Activated naive CD8-positive, alpha-beta T cell treated with anti-CD3 and anti-CD28 coated beads for 36 hours (primary cell): Measurements from ENCODE around the gene PSORS1C2. TPM values are rescaled to one million over a fixed set of nuclear protein-coding genes. Genes with fewer than 3 reads are reported as not detected.
"Not testable (repeated sequence)": the region's sequence is repeated elsewhere in the genome, so short reads cannot be mapped to it uniquely, and the experiment has no call there.

Experiments used
- DNase-seq: peaks from one replicate; pipeline ENCODE4 v3.0.0; 2021
- H3K27ac Mint-ChIP-seq: one replicate; pipeline ENCODE4 v1.8.0; 2022; ENCODE audit warnings: mild to moderate bottlenecking, moderate library complexity, mixed read lengths
- H3K27me3 Mint-ChIP-seq: one replicate; pipeline ENCODE4 v1.8.0; 2022; ENCODE audit warnings: mild to moderate bottlenecking, mixed read lengths
- H3K36me3 Mint-ChIP-seq: one replicate; pipeline ENCODE4 v1.8.0; 2021; ENCODE audit warnings: mild to moderate bottlenecking, mixed read lengths
- H3K4me1 Mint-ChIP-seq: one replicate; pipeline ENCODE4 v1.8.0; 2021; ENCODE audit warnings: mixed read lengths
- H3K4me3 Mint-ChIP-seq: one replicate; pipeline ENCODE4 v1.8.0; 2022; ENCODE audit warnings: mild to moderate bottlenecking, moderate library complexity, mixed read lengths
- H3K9me3 Mint-ChIP-seq: one replicate; pipeline ENCODE4 v1.8.0; 2022; ENCODE audit warnings: mixed read lengths
- total RNA-seq, 2 experiments: library from RNA; stranded (reverse); gene quantifications; one replicate each; pipeline ENCODE4 v1.2.3, GENCODE V29; 2021

The PSORS1C2 gene
- not detected for total RNA-seq

GRCh38 chr6:31138982-31139381, at the start of gene PSORS1C2:
PSORS1C2 (minus strand) TSS chr6:31139066; CDS start chr6:31139026, 40 bp downstream.
- Mint-ChIP-seq H3K36me3 (peaks cover 4% of the 10 kb centered on the region), H3K4me3 (peak within 1 kb of the TSS; percentile 52)

DNA sequence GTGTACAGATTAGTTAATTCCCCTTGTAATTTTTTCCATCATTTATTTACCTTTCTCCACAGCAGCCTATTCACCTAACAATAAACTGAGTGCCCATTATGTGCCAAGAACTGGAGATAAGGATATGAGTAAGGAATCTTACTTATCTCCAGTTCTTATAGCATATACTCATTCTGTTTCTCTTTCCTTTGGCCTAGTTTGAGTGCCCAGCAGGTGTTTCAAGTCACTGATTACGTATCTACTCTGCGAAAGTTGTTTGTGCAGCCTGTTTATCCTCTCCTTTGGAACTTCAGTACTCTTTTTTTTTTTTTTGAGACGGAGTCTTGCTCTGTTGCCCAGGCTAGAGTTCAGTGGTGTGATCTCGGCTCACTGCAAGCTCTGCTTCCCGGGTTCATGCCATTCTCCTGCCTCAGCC, 48.9 kb upstream of the PSORS1C2 start:
- Mint-ChIP-seq H3K4me1 (peaks cover 4% of the 10 kb centered on the region), H3K27ac (no peak overlapping the region), H3K27me3 (no peaks in the 10 kb centered on the region), H3K9me3 (no peaks in the 10 kb centered on the region), H3K4me3 (no peak overlapping the region), H3K36me3 (no peaks in the 10 kb centered on the region)
- no peak for DNase-seq

More at GRCh38 chr6:31138982-31139381, at the start of gene PSORS1C2:
- Mint-ChIP-seq H3K27me3 (no peaks in the 10 kb centered on the region), H3K4me1 (peaks cover 4% of the 10 kb centered on the region), H3K9me3 (no peaks in the 10 kb centered on the region), H3K27ac (no peak within 1 kb of the TSS)
- DNase-seq = no peak

DNA sequence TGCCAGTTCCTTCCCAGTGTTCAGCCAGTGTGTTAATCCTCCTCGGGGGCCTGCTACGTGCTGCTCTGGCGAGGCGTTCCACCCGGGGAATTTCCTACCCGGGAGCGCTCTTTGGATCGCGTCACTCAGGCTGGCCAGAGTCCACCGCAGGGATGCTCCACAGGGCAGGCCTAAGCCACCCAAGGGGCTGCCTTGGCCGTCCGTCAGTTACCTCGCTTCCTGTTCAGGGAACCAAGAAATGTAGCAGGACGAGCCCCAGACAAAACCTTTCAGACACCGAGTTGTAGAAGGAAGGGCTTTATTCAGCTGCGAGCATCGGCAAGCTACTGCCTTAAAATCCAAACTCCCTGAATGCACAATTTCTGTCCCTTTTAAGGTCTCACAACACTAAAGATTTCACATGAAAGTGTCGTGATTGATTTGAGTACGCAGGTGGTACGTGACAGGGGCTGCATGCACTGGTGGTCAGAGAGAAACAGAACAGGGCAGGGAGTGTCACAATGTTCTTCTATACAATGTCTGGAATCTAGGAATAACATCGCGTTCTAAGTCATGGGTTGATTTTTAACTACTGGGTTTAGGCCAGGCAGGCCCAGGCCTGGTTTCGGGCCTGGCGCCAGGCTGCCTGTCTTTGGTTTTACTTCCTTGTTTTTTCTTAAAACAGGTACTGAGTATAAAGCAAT, 47.3 kb upstream of the PSORS1C2 start:
- H3K4me3 Mint-ChIP-seq = no peak overlapping the region
- H3K36me3 Mint-ChIP-seq = no peaks in the 10 kb centered on the region
- H3K9me3 Mint-ChIP-seq = no peaks in the 10 kb centered on the region

GRCh38 chr6:31185695-31186051, 46.8 kb upstream of the PSORS1C2 start:
- H3K27me3 Mint-ChIP-seq, H3K27ac Mint-ChIP-seq, H3K4me3 Mint-ChIP-seq, H3K4me1 Mint-ChIP-seq, DNase-seq, H3K9me3 Mint-ChIP-seq, H3K36me3 Mint-ChIP-seq: not testable (repeated sequence)

More for the DNA sequence above, 47.3 kb upstream of the PSORS1C2 start:
- H3K27me3 Mint-ChIP-seq = no peaks in the 10 kb centered on the region
- H3K27ac Mint-ChIP-seq = no peak overlapping the region
- peaks cover 2% of the 10 kb centered on the region for H3K4me1 Mint-ChIP-seq
- DNase-seq = no peak

DNA sequence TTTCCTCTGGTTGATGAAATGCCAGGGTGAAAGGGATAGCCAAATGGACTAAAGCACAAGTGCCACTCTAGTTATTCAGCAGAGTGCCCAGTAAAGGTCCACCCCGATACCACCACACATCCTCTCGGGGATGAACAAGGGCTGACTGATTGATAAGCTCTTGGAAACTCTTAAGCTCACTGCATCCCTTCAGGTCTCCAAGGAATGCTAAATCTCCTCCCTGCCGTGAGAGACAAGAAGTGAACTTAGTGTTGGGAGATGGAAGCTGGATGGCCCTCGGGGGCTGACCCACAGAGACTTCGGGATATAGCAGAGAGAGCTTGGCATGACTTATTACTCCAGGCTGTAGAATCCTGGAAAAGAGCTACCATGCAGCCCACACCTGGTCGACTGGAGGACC, 45.0 kb upstream of the PSORS1C2 start:
- not testable (repeated sequence) for H3K9me3 Mint-ChIP-seq

DNA sequence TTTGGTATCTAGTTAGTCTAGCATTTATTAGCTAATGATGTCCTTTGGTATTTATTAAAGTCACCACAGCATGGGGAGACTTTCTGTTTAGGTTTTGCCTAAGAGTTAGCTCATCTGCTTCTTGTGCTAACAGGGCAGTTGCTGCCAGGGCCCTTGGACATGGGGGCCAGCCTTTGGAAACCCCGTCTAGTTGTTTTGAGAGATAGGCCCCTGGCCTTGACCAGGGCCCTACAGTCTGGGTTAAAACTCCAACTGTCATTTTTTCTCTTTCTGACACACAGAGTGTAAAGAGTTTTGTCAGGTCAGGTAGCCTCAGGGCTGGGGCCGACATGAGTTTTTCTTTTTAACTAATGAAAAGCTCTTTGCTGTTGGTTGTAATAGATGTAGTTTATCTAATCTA, 44.4 kb upstream of the PSORS1C2 start:
- not testable (repeated sequence) for H3K9me3 Mint-ChIP-seq, H3K4me3 Mint-ChIP-seq, H3K36me3 Mint-ChIP-seq, H3K27ac Mint-ChIP-seq, H3K27me3 Mint-ChIP-seq, H3K4me1 Mint-ChIP-seq, DNase-seq

More for the DNA sequence above, 45.0 kb upstream of the PSORS1C2 start:
- not testable (repeated sequence) for H3K4me1 Mint-ChIP-seq, H3K36me3 Mint-ChIP-seq, DNase-seq, H3K27ac Mint-ChIP-seq, H3K27me3 Mint-ChIP-seq, H3K4me3 Mint-ChIP-seq

GRCh38 chr6:31180500-31180899, 41.6 kb upstream of the PSORS1C2 start:
- Mint-ChIP-seq H3K27me3 (no peaks in the 10 kb centered on the region), H3K36me3 (no peaks in the 10 kb centered on the region), H3K27ac (peak overlapping the region; percentile 61), H3K9me3 (no peaks in the 10 kb centered on the region), H3K4me1 (peaks cover 5% of the 10 kb centered on the region), H3K4me3 (peak overlapping the region; percentile 81)
- DNase-seq = peak; percentile 68

DNA sequence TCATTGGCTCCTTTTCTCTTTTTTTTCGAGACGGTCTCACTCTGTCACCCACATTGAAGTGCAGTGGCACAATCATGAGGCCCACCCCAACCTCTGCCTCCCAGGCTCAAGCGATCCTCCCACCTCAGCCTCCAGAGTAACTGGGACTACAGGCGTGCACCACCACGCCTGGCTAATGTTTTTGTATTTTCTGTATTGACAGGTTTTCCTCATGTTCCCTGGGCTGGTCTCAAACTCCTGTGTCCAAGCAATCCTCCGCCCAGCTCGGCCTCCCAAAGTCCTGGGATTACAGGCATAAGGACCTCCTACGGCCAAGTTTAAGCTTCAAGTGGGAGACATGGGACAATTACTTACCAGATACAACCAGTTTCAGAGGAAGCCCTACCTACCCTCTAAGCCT, 41.0 kb upstream of the PSORS1C2 start:
- peak overlapping the region; percentile 81 for H3K4me3 Mint-ChIP-seq
- no peaks in the 10 kb centered on the region for H3K36me3 Mint-ChIP-seq
- no peaks in the 10 kb centered on the region for H3K27me3 Mint-ChIP-seq
- H3K27ac Mint-ChIP-seq = no peak overlapping the region
- no peak for DNase-seq
- H3K9me3 Mint-ChIP-seq = no peaks in the 10 kb centered on the region
- peaks cover 5% of the 10 kb centered on the region for H3K4me1 Mint-ChIP-seq

DNA sequence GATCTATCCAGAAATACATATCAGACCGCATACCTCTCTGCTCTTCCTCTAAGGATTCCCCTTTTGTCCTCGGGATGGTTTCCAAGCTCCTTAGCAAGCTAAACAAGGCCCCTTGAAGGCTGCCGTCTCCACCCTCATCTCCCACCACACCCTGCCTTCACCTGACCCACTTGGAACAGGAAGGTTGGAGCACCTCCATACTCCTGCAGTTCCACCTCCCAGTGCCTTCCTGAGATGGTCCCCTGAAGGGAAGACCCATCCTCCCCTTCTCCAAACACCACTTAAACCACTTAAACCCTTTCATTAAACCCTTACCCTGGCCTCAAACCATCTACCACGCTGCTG, 40.1 kb upstream of the PSORS1C2 start:
- Mint-ChIP-seq H3K36me3 (no peaks in the 10 kb centered on the region), H3K4me1 (peaks cover 5% of the 10 kb centered on the region), H3K4me3 (no peak overlapping the region), H3K27me3 (no peaks in the 10 kb centered on the region), H3K9me3 (no peaks in the 10 kb centered on the region), H3K27ac (peak overlapping the region; percentile 27)
- DNase-seq = no peak

DNA sequence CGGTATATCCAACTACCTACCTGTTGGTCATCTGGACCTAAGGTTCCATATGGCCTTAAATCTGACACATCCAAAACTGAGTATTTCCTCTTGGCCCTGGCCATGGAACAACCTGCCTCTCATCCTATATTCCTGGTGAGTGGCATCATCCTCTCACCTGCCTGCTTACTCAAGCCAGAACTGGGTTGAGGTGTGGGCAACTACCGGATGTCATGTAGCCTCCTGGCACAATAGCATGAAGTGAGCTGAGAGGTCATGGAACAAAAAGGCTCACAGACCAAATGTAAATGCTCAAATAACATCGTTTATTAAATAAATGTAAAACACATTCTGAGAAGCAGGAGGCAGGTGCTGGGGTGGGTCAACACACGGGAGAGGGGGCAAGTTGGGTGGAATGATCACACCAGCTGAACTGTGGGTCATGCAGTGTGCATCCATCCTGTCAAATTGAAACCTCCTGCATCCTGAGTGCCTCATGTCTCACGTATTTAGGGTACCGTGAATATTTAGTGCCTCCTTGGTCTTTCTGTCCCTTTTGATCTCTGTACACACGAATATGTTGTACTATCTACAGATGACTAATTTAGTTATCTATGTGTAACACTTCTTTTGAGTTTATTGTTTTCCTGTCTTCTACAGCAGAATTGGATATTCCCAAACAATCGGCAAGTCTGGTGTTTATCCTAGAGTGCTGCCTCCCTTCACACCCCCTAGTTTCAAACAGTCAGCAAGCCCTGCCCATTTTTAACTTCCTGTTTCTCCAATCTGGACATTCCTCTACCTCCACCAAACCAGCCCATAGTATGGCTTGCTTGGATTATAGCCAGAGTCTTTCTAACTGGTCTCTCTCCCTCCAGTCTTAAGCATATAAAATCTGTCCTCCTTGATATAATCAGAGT, 39.5 kb upstream of the PSORS1C2 start:
- no peak overlapping the region for H3K4me3 Mint-ChIP-seq

GRCh38 chr6:31175971-31176370, 37.1 kb upstream of the PSORS1C2 start:
- Mint-ChIP-seq H3K9me3 (no peaks in the 10 kb centered on the region), H3K27me3 (no peaks in the 10 kb centered on the region), H3K36me3 (no peaks in the 10 kb centered on the region), H3K27ac (no peak overlapping the region), H3K4me1 (peaks cover 5% of the 10 kb centered on the region), H3K4me3 (no peak overlapping the region)
- no peak for DNase-seq

More for the DNA sequence above, 39.5 kb upstream of the PSORS1C2 start:
- Mint-ChIP-seq H3K27me3 (no peaks in the 10 kb centered on the region), H3K27ac (peak overlapping the region; percentile 27), H3K36me3 (no peaks in the 10 kb centered on the region), H3K9me3 (no peaks in the 10 kb centered on the region), H3K4me1 (peaks cover 5% of the 10 kb centered on the region)
- no peak for DNase-seq

DNA sequence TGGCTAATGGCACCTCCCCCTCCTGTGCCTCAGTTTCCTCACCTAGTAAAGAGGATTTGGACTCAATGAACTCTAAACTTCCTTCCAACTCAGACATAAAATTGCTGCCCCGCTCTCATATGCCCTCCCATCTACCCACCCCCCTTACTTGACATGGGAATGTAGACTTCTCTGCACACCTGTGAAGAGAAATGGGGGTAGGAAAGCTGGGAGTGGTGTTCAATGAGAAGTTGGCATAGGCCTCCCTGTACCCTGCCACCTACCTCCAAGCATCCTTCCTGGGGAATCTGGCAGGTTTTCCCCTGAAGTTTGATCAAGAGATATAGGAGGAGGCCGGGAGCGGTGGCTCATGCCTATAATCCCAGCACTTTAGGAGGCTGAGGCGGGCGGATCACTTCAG, 35.5 kb upstream of the PSORS1C2 start:
- H3K27ac Mint-ChIP-seq = no peak overlapping the region
- no peaks in the 10 kb centered on the region for H3K36me3 Mint-ChIP-seq
- DNase-seq = no peak
- peaks cover 5% of the 10 kb centered on the region for H3K4me1 Mint-ChIP-seq
- H3K9me3 Mint-ChIP-seq = no peaks in the 10 kb centered on the region
- no peaks in the 10 kb centered on the region for H3K27me3 Mint-ChIP-seq
- no peak overlapping the region for H3K4me3 Mint-ChIP-seq

DNA sequence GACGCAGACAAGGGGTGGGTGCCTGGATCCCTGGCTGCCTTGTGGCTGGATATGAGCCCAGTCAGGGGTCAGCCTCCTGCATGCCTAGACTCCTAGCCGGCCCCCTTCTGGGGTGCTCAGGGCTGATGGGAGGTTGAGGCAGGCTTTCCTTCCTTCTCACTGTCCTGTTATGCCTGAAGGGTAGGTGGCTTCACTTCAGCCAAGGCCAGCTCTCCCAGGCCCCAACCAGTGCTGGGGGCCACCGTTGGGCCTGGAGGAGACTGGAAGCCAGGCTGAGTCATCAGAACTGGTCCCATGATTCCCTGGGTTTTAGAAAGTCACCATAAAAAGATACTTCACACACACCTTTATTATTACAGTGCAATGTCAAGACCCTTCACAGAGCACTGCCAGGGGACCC, 34.5 kb upstream of the PSORS1C2 start:
- Mint-ChIP-seq H3K4me1 (no peaks in the 10 kb centered on the region), H3K27me3 (no peaks in the 10 kb centered on the region), H3K4me3 (no peak overlapping the region), H3K9me3 (no peaks in the 10 kb centered on the region), H3K36me3 (no peaks in the 10 kb centered on the region), H3K27ac (no peak overlapping the region)
- no peak for DNase-seq

DNA sequence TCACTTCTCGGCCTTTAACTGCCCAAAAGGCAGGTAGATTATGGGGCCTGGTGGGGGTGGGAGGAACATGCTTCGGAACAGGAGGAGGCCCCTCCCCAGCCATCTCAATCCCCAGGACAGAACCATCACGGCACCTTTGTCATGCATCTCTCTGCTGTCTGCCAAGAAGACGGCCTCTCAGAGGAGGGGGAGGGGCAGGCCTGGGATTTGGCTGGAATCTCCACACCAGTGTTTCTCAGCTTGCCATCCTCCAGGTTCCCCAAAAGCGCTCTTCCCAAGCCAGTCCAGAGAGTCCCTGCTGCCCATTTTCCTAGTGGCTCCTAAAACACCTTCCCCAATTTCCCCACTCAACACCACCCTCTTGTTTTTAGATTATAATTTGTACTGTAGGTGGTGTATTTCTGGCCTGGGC, 34.1 kb upstream of the PSORS1C2 start:
- no peaks in the 10 kb centered on the region for H3K9me3 Mint-ChIP-seq
- no peak for DNase-seq
- H3K4me3 Mint-ChIP-seq = no peak overlapping the region
- no peaks in the 10 kb centered on the region for H3K36me3 Mint-ChIP-seq
- H3K4me1 Mint-ChIP-seq = no peaks in the 10 kb centered on the region
- H3K27me3 Mint-ChIP-seq = no peaks in the 10 kb centered on the region
- no peak overlapping the region for H3K27ac Mint-ChIP-seq

- Mint-ChIP-seq H3K27me3 (no peaks in the 10 kb centered on the region), H3K4me1 (no peaks in the 10 kb centered on the region), H3K27ac (no peak overlapping the region)
These were observed 33.4 kb upstream of the PSORS1C2 start for GRCh38 chr6:31171931-31172905.

More at GRCh38 chr6:31171931-31172905, 33.4 kb upstream of the PSORS1C2 start:
- H3K36me3 Mint-ChIP-seq = no peaks in the 10 kb centered on the region
- H3K9me3 Mint-ChIP-seq = no peaks in the 10 kb centered on the region
- no peak for DNase-seq
- no peak overlapping the region for H3K4me3 Mint-ChIP-seq
